KMS-11 (cell line): ENCODE data around the gene MACROD2.

Experiments
- H2AFZ ChIP-seq: fragments of 200-600 bp; sonication (generic); 2 replicates; pipeline ENCODE4 v1.6.1; 2016; ENCODE audit warnings: antibody characterized with exemption, mixed run types, low read depth
- H3K27ac ChIP-seq: fragments of 200-600 bp; sonication (generic); 2 replicates; pipeline ENCODE4 v1.6.1; 2016; ENCODE audit warnings: mild to moderate bottlenecking, mixed run types
- H3K27me3 ChIP-seq: fragments of 200-600 bp; sonication (generic); 2 replicates; pipeline ENCODE4 v1.6.1; 2017; ENCODE audit warnings: mild to moderate bottlenecking, low read depth, mixed run types, moderate library complexity; ENCODE audit not compliant: insufficient read depth
- H3K36me3 ChIP-seq: fragments of 200-600 bp; sonication (generic); 2 replicates; pipeline ENCODE4 v1.6.1; 2017; ENCODE audit warnings: mild to moderate bottlenecking, mixed run types; ENCODE audit not compliant: insufficient read depth
- H3K4me1 ChIP-seq: fragments of 200-600 bp; sonication (generic); 2 replicates; pipeline ENCODE4 v1.6.1; 2016; ENCODE audit warnings: mild to moderate bottlenecking, low read depth, mixed run types; ENCODE audit not compliant: poor library complexity, severe bottlenecking
- H3K4me2 ChIP-seq: fragments of 200-600 bp; sonication (generic); 2 replicates; pipeline ENCODE4 v1.7.0; 2016; ENCODE audit warnings: mild to moderate bottlenecking, mixed run types
- H3K4me3 ChIP-seq: fragments of 200-600 bp; sonication (generic); IDR thresholded peaks from 2 replicates; pipeline ENCODE4 v1.6.1; 2017; ENCODE audit warnings: low read depth, low read length, mixed read lengths; ENCODE audit not compliant: insufficient read depth
- H3K79me2 ChIP-seq: fragments of 200-600 bp; sonication (generic); 2 replicates; pipeline ENCODE4 v1.6.1; 2016; ENCODE audit warnings: low read depth, mixed run types; ENCODE audit not compliant: insufficient read depth
- H3K9ac ChIP-seq: fragments of 200-600 bp; sonication (generic); 2 replicates; pipeline ENCODE4 v1.6.1; 2016; ENCODE audit warnings: mild to moderate bottlenecking, mixed run types
- H4K20me1 ChIP-seq: fragments of 200-600 bp; sonication (generic); 2 replicates; pipeline ENCODE4 v1.6.1; 2016; ENCODE audit warnings: mild to moderate bottlenecking, mixed run types; ENCODE audit not compliant: insufficient read depth
- TF ChIP-seq, protein P1 (sequence below): fragments of 200-600 bp; sonication (generic); conservative IDR thresholded peaks from 2 replicates; pipeline ENCODE4 v1.6.1; 2017; ENCODE audit warnings: low read depth, mild to moderate bottlenecking, antibody characterized with exemption, low read length, moderate library complexity, mixed read lengths

MACROD2 gene

DNA sequence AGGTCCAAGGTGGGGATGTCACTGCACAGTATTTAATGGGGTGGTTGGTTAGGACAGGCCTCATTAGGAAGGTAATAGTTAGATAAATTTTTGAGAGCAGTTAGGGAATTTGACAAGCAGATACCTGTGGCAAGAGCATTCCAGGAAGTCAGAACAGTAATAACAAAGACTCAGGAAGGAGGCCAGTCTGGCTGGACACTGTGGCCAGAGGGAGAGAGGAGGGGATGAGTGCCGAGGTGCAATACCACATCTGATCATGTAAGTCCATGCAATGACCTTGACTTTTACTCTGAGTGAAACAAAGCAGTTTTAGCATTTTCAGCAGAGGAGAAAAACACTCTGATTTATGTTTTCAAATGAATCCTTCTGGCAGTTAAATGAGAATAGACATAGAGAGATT is 1332.8 kb downstream of the MACROD2 start:
- H3K27me3 ChIP-seq = no peaks in the 10 kb centered on the region
- no peak overlapping the region for H2AFZ ChIP-seq
- H3K27ac ChIP-seq = no peak overlapping the region
- TF ChIP-seq, protein P1, sequence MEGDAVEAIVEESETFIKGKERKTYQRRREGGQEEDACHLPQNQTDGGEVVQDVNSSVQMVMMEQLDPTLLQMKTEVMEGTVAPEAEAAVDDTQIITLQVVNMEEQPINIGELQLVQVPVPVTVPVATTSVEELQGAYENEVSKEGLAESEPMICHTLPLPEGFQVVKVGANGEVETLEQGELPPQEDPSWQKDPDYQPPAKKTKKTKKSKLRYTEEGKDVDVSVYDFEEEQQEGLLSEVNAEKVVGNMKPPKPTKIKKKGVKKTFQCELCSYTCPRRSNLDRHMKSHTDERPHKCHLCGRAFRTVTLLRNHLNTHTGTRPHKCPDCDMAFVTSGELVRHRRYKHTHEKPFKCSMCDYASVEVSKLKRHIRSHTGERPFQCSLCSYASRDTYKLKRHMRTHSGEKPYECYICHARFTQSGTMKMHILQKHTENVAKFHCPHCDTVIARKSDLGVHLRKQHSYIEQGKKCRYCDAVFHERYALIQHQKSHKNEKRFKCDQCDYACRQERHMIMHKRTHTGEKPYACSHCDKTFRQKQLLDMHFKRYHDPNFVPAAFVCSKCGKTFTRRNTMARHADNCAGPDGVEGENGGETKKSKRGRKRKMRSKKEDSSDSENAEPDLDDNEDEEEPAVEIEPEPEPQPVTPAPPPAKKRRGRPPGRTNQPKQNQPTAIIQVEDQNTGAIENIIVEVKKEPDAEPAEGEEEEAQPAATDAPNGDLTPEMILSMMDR = no peak
- no peaks in the 10 kb centered on the region for H3K4me1 ChIP-seq
- H3K36me3 ChIP-seq = no peaks in the 10 kb centered on the region
- H3K79me2 ChIP-seq = no peaks in the 10 kb centered on the region
- no peak overlapping the region for H3K9ac ChIP-seq
- H3K4me2 ChIP-seq = no peak overlapping the region
- no peak overlapping the region for H3K4me3 ChIP-seq
- H4K20me1 ChIP-seq = no peaks in the 10 kb centered on the region

GRCh38 chr20:15332711-15333160 is 1337.4 kb downstream of the MACROD2 start:
- Histone ChIP-seq H3K79me2 (no peaks in the 10 kb centered on the region), H2AFZ (no peak overlapping the region), H3K4me1 (no peaks in the 10 kb centered on the region), H3K27me3 (no peaks in the 10 kb centered on the region), H3K36me3 (no peaks in the 10 kb centered on the region), H3K4me2 (no peak overlapping the region), H4K20me1 (no peaks in the 10 kb centered on the region), H3K4me3 (no peak overlapping the region), H3K27ac (no peak overlapping the region), H3K9ac (no peak overlapping the region)
- TF ChIP-seq, protein P1 = no peak

DNA sequence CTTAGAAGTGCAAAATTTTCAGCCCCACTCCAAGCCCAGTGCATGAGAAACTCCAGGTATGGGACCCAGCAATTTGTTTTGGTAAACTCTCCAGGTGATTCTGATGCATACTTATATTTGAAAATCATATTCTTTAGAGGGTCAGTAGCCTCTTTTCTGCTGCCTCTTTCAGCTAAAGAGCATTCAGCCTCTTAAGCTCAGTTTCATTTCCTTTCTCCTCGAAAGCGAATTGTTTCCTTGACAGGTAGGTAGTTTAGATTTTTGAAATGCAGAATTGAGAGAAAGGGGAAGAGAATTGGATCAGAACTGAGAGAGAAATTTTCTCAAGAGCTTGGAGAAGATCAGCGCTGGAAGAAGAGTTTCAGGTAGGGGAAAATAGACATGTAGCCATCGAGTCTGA is 1337.9 kb downstream of the MACROD2 start:
- Histone ChIP-seq H3K4me3 (no peak overlapping the region), H3K9ac (no peak overlapping the region), H3K79me2 (no peaks in the 10 kb centered on the region), H3K4me2 (no peak overlapping the region), H3K27ac (no peak overlapping the region), H2AFZ (no peak overlapping the region), H3K27me3 (no peaks in the 10 kb centered on the region), H3K36me3 (no peaks in the 10 kb centered on the region), H4K20me1 (no peaks in the 10 kb centered on the region), H3K4me1 (no peaks in the 10 kb centered on the region)
- TF ChIP-seq, protein P1 = no peak

DNA sequence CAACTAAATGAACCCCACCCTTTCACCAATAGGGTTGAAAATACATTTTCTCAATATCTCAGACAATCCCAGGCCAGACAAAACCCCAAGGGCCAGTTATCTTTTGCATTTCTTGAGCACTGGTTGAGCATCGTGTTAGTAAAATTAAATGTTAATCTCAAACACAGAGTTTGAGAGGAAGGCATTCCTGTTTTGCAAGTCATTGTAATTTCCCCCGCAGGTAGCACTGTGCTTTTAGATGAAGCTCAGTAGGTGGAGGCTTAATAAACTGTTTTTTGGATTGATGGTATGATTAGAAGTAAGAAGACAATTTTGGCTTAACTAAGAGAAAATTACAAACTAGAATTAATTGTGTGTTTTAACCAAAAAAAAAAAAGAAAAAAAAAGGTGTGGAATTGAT is 1340.7 kb downstream of the MACROD2 start:
- Histone ChIP-seq H3K79me2 (no peaks in the 10 kb centered on the region), H2AFZ (no peak overlapping the region), H3K27me3 (no peaks in the 10 kb centered on the region), H3K4me2 (no peak overlapping the region), H3K4me1 (no peaks in the 10 kb centered on the region), H3K36me3 (no peaks in the 10 kb centered on the region), H3K27ac (no peak overlapping the region), H4K20me1 (no peaks in the 10 kb centered on the region), H3K9ac (no peak overlapping the region), H3K4me3 (no peak overlapping the region)
- TF ChIP-seq, protein P1 = no peak

DNA sequence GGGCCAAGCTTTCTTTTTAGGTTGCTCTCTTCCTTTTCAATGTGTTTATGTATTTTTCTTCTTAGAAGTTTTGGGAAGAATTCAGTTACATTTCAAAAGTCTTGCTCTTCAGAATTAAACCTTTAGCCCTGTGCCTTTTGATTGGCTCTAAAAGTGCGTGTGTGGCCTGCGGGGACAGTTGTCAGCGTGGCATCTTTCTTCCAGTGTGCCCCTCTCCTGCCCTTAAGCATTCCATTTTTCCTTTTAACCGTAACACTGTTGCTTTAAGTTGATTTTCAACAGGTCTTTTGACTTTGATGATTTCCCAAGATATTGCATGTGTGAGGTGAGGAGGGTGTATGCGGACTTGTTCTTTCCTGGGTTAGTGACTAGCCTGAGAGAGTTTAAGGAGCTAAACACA is 1341.2 kb downstream of the MACROD2 start:
- Histone ChIP-seq H3K9ac (no peak overlapping the region), H4K20me1 (no peaks in the 10 kb centered on the region), H3K4me3 (no peak overlapping the region), H2AFZ (no peak overlapping the region), H3K4me1 (no peaks in the 10 kb centered on the region), H3K27me3 (no peaks in the 10 kb centered on the region), H3K36me3 (no peaks in the 10 kb centered on the region), H3K27ac (no peak overlapping the region), H3K79me2 (no peaks in the 10 kb centered on the region), H3K4me2 (no peak overlapping the region)
- TF ChIP-seq, protein P1 = no peak
